Naive thymus-derived CD8-positive, alpha-beta T cell (primary cell): ENCODE results near the gene PLAGL1. TPM values are rescaled to one million over a fixed set of nuclear protein-coding genes. Genes with fewer than 3 reads are reported as not detected.
"Not testable (repeated sequence)": the region's sequence is repeated elsewhere in the genome, so short reads cannot be mapped to it uniquely, and the experiment has no call there.

ENCODE experiments used
- ATAC-seq, 2 donors: fragments of 150-1000 bp; cut with Tn5 transposase in 1 of 2; sonication (Bioruptor Pico), chemical (Tn5 transposase) in 1 of 2; 1 replicate in 1 of 2; 2 replicates in 1 of 2; pipeline ENCODE4 v1.10.0; 2021; ENCODE audit warnings: mild to moderate bottlenecking in 2 of 2, moderate library complexity in 2 of 2
- POLR2A ChIA-PET: fragments of 350-600 bp; sonication (Branson Sonifier 250); formaldehyde crosslinking; loops from one replicate; lab custom pipeline; 2021; ENCODE audit warnings: antibody characterized with exemption; lab: Charles Lee
- DNase-seq, 10 donors: peaks; one replicate each; pipeline versions ENCODE4 v3.0.0 to v3.0.0-alpha.2; 2020 to 2022
- H3K27ac Mint-ChIP-seq, 10 donors: one replicate each; pipeline ENCODE4 v1.8.0; 2020 to 2022; ENCODE audit warnings: mild to moderate bottlenecking in 10 of 10, mixed read lengths in 10 of 10, moderate library complexity in 4 of 10, inconsistent platforms in 1 of 10
- H3K27me3 Mint-ChIP-seq, 5 donors: one replicate each; pipeline ENCODE4 v1.8.0; 2021 to 2022; ENCODE audit warnings: mixed read lengths in 5 of 5
- H3K36me3 Mint-ChIP-seq, 3 donors: one replicate each; pipeline ENCODE4 v1.8.0; 2020 to 2022; ENCODE audit warnings: mixed read lengths in 3 of 3, mild to moderate bottlenecking in 2 of 3, inconsistent platforms in 1 of 3
- H3K4me1 Mint-ChIP-seq, 4 donors: one replicate each; pipeline ENCODE4 v1.8.0; 2021 to 2022; ENCODE audit warnings: mixed read lengths in 4 of 4
- H3K4me3 Mint-ChIP-seq, 10 donors: one replicate each; pipeline ENCODE4 v1.8.0; 2020 to 2022; ENCODE audit warnings: mild to moderate bottlenecking in 10 of 10, mixed read lengths in 10 of 10, moderate library complexity in 6 of 10, inconsistent platforms in 1 of 10
- H3K9me3 Mint-ChIP-seq, 9 donors: one replicate each; pipeline ENCODE4 v1.8.0; 2020 to 2022; ENCODE audit warnings: mixed read lengths in 9 of 9, mild to moderate bottlenecking in 3 of 9, inconsistent platforms in 1 of 9, moderate library complexity in 1 of 9
- polyA plus RNA-seq, 3 donors: library from polyadenylated mRNA; unstranded; fragments of 300-500 nt; fragmentation: Illumina TruSeq; gene quantifications; one replicate each; pipeline ENCODE4 v1.2.3, GENCODE V29; 2021
- total RNA-seq, 8 experiments: library from RNA in 2 of 8; stranded (reverse) in 2 of 8; gene quantifications; one replicate each; pipeline ENCODE4 v1.2.3 and lab custom pipeline; 2021 to 2026

PLAGL1 gene
- total and polyA plus RNA-seq, 5 experiments from 2014 or later, result 2.9 to 8.0 (median 4.9) TPM

DNA sequence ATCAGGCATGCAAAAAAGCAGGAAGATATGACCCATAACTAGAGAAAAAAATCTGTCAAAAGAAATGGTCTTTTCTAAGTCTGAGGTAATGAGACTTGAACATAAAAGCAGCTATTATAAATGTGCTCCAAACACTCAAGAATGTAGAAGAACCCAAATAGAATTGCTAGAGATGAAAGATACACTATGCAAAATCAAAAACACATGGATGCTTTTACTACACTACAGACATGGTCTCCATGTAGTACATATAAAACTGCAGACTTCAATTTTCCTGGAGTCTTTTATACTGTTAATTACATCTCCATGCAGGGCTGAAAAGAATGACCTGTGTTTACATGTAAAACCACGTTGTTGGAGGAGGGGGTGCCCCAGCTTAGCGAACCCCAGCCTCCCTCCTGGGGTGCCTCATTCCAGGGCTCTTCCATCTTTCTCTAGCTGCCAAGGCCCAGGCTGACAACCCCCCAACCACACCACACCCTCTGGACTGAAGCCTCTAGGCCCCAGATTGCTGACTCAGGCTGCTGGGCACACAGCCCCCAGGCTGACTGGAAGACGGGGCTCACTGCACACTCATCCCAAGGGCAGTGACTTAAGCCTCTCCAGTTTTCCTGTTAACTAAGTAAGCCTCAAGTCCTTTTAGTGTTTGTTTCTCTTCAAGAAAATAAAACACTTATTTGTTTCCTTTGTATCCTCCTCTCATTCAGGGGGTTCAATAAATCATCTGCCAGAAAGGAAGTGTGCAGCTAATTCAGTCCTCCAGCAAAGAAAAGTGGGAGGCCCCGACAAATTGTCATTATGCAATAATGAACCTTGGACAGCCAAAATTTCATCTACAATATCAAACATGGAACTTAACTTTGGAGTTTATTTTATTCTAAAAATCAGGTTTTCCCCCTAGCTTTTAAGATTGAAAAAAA is 26.0 kb upstream of the PLAGL1 start:
- Mint-ChIP-seq H3K4me3 (no peak overlapping the region), H3K27me3 (peaks cover 0 to 8% (median 0%) of the 10 kb centered on the region in 5 donors), H3K27ac (no peak overlapping the region), H3K9me3 (peaks cover 0 to 15% (median 4%) of the 10 kb centered on the region in 9 donors), H3K4me1 (peaks cover 10 to 20% (median 13%) of the 10 kb centered on the region in 4 donors), H3K36me3 (peaks cover 0 to 10% (median 8%) of the 10 kb centered on the region in 3 donors)
- POLR2A ChIA-PET, result interaction anchor here (0.6 to 0.7 kb wide), 2 partner anchors 29 to 287 kb away, joined by 3 to 4 read pairs; no protein-coding TSS in a partner anchor
- ATAC-seq (no peak), DNase-seq (no peak)

- ATAC-seq, result no peak
- Mint-ChIP-seq H3K9me3 (peaks cover 0 to 14% (median 4%) of the 10 kb centered on the region in 9 donors), H3K4me1 (peaks cover 0 to 2% (median 0%) of the 10 kb centered on the region in 4 donors), H3K27me3 (peaks cover 0 to 8% (median 0%) of the 10 kb centered on the region in 5 donors), H3K27ac (no peak overlapping the region), H3K4me3 (no peak overlapping the region), H3K36me3 (peaks cover 0 to 10% (median 8%) of the 10 kb centered on the region in 3 donors)
- no peak for DNase-seq
- POLR2A ChIA-PET, result no interaction called here
Measured at GRCh38 chr6:144029452-144029851, 21.4 kb upstream of the PLAGL1 start.

DNA sequence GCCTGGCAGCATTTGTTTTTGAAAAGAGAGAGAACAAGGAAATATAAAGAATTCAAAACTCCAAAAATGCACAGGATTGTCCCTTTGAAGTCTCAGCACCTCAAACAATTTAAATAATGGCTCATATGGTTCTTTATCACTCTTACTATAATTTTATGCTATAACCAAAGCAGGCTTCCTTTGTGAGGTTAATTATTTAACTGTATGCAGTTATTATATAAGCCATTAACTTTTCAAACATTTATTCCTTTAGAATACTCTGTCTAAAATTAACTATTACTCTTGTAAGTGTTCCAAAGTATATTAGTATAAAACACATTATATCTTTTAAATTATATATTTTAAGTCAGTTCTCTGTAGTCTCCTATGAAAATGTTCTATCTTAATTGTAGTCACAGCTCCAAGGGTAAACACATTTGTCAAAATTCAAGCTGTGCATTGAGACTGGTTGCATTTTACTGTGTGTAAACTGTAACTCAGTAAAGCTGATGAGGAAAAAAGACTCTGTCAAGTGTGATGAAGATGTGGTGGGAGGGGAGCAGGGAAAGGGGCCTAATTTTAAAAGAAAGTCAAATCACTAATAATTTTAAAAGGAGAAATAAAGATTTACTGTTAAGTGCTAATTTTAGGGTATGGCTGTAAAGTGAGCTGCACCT is 20.0 kb upstream of the PLAGL1 start:
- Mint-ChIP-seq H3K4me1 (no peaks in the 10 kb centered on the region), H3K27ac (peak overlapping the region in 1 of 10 donors; percentile 51), H3K36me3 (peaks cover 0 to 4% (median 2%) of the 10 kb centered on the region in 3 donors), H3K27me3 (peaks cover 0 to 6% (median 0%) of the 10 kb centered on the region in 5 donors), H3K9me3 (peaks cover 0 to 11% (median 0%) of the 10 kb centered on the region in 9 donors), H3K4me3 (no peak overlapping the region)
- POLR2A ChIA-PET, result interaction anchor here (0.9 kb wide), 1 partner anchor 36 kb away, joined by 4 read pairs; no protein-coding TSS in a partner anchor
- ATAC-seq, result no peak
- no peak for DNase-seq

DNA sequence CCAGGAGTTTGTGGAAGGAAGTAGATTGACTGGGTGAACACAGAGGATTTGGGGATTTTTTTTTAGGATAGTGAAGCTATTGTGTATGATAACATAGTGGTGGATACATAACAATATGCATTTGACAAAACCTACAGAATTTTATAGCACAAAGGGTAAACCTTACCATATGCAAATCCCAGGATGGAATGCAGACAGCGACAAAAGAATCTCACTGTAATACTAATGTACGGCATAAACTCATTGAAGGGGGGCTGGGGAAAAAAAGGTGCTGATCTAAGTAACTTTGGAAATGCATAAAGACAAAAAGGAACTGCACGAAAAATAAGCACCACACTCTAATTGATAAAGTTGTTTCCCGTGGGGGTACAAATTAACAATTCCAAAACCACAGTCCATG is 15.2 kb upstream of the PLAGL1 start:
- no peaks in the 10 kb centered on the region for H3K4me1 Mint-ChIP-seq
- H3K27ac Mint-ChIP-seq, result no peak overlapping the region
- no peaks in the 10 kb centered on the region for H3K36me3 Mint-ChIP-seq
- peaks cover 0 to 7% (median 0%) of the 10 kb centered on the region in 9 donors for H3K9me3 Mint-ChIP-seq
- H3K4me3 Mint-ChIP-seq, result no peak overlapping the region
- DNase-seq (no peak), ATAC-seq (no peak)
- H3K27me3 Mint-ChIP-seq, result no peaks in the 10 kb centered on the region
- POLR2A ChIA-PET, result no interaction called here

DNA sequence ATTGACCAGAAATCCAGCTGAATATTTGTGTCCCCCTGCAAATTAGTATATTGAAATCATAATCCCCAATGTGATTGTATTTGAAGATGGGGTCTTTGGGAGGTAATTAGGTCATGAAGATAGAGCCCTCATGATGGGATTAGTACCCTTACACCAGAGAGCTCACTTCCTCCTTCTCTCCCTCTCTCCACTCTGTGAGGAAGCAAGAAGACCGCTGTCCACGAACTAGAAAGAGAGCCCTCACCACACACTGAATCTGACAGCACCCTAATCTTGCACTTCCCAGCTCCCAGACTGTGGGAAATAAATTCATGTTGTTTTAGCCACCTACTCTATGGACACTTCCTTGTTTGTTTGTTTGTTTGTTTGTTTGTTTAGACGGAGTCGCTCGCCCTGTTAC is 11.9 kb upstream of the PLAGL1 start:
- Mint-ChIP-seq H3K9me3 (peaks cover 0 to 7% (median 0%) of the 10 kb centered on the region in 9 donors), H3K27ac (peak overlapping the region in 1 of 10 donors; percentile 37), H3K4me1 (no peaks in the 10 kb centered on the region), H3K27me3 (peaks cover 0 to 8% (median 1%) of the 10 kb centered on the region in 5 donors), H3K36me3 (no peaks in the 10 kb centered on the region), H3K4me3 (no peak overlapping the region)
- POLR2A ChIA-PET, result no interaction called here
- no peak for ATAC-seq
- no peak for DNase-seq

GRCh38 chr6:144017166-144018094 is 9.4 kb upstream of the PLAGL1 start:
- H3K27me3 Mint-ChIP-seq, result peaks cover 0 to 8% (median 2%) of the 10 kb centered on the region in 5 donors
- H3K27ac Mint-ChIP-seq, result no peak overlapping the region
- POLR2A ChIA-PET, result no interaction called here
- no peaks in the 10 kb centered on the region for H3K36me3 Mint-ChIP-seq
- DNase-seq, result no peak
- H3K4me1 Mint-ChIP-seq, result peaks cover 0 to 2% (median under 1%) of the 10 kb centered on the region in 4 donors
- no peak overlapping the region for H3K4me3 Mint-ChIP-seq
- ATAC-seq, result no peak
- no peaks in the 10 kb centered on the region for H3K9me3 Mint-ChIP-seq

- POLR2A ChIA-PET, result no interaction called here
- DNase-seq (peak; percentile 26 to 74 (median 51)), ATAC-seq (peak in 1 of 2 donors; percentile 35)
- peaks cover 6 to 21% (median 14%) of the 10 kb centered on the region in 5 donors for H3K27me3 Mint-ChIP-seq
- H3K27ac Mint-ChIP-seq, result no peak overlapping the region
- no peaks in the 10 kb centered on the region for H3K9me3 Mint-ChIP-seq
- no peak overlapping the region for H3K4me3 Mint-ChIP-seq
- H3K36me3 Mint-ChIP-seq, result no peaks in the 10 kb centered on the region
- H3K4me1 Mint-ChIP-seq, result peaks cover 0 to 4% (median 2%) of the 10 kb centered on the region in 4 donors
Measured at GRCh38 chr6:144013486-144013909, 5.4 kb upstream of the PLAGL1 start.

GRCh38 chr6:144012534-144012933 is 4.5 kb upstream of the PLAGL1 start:
- no peak overlapping the region for H3K4me3 Mint-ChIP-seq
- H3K27me3 Mint-ChIP-seq, result peaks cover 5 to 22% (median 10%) of the 10 kb centered on the region in 5 donors
- no peak overlapping the region for H3K27ac Mint-ChIP-seq
- no peak for ATAC-seq
- no peaks in the 10 kb centered on the region for H3K9me3 Mint-ChIP-seq
- no peak for DNase-seq
- peaks cover 0 to 4% (median 2%) of the 10 kb centered on the region in 4 donors for H3K4me1 Mint-ChIP-seq
- POLR2A ChIA-PET, result no interaction called here
- no peaks in the 10 kb centered on the region for H3K36me3 Mint-ChIP-seq

- ATAC-seq, POLR2A ChIA-PET, H3K4me1 Mint-ChIP-seq, H3K9me3 Mint-ChIP-seq, H3K36me3 Mint-ChIP-seq, DNase-seq: not testable (repeated sequence)
- Mint-ChIP-seq H3K27me3 (peaks cover 6 to 33% (median 14%) of the 10 kb centered on the region in 5 donors), H3K4me3 (peak overlapping the region in 2 of 10 donors; percentile 20 to 21), H3K27ac (peak overlapping the region in 1 of 10 donors; percentile 24)
Measured at GRCh38 chr6:144009628-144010027, 1.6 kb upstream of the PLAGL1 start.

DNA sequence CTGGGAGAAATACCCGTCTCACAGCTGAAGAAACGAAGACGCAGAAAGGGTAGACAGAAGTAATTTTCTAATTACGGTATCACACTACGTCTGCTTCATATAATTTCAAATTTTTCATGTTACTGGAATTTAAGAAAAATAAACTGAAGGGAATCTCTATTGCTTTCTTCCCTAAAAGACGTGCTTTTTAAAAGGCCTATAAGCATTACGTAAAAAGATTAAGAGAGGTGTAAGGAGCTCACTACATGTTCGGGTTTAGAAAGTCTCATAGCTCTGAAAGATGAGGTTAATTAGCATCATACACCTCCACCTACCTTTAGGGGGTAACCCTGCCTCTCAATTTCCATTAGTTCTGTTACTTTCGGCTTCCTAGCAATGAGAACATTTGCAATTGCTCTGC is 787 bp upstream of the PLAGL1 start:
- Mint-ChIP-seq H3K36me3 (no peaks in the 10 kb centered on the region), H3K4me1 (peaks cover 0 to 7% (median 5%) of the 10 kb centered on the region in 4 donors), H3K27ac (peak overlapping the region in 1 of 10 donors; percentile 70), H3K4me3 (peak overlapping the region; percentile 51 to 71 (median 62)), H3K9me3 (peaks cover 0 to under 1% (median 0%) of the 10 kb centered on the region in 9 donors), H3K27me3 (peaks cover 6 to 33% (median 16%) of the 10 kb centered on the region in 5 donors)
- DNase-seq, result no peak
- no peak for ATAC-seq
- POLR2A ChIA-PET, result interaction anchor here (1.1 kb wide), 1 partner anchor 433 kb away, joined by 4 read pairs; no protein-coding TSS in a partner anchor

DNA sequence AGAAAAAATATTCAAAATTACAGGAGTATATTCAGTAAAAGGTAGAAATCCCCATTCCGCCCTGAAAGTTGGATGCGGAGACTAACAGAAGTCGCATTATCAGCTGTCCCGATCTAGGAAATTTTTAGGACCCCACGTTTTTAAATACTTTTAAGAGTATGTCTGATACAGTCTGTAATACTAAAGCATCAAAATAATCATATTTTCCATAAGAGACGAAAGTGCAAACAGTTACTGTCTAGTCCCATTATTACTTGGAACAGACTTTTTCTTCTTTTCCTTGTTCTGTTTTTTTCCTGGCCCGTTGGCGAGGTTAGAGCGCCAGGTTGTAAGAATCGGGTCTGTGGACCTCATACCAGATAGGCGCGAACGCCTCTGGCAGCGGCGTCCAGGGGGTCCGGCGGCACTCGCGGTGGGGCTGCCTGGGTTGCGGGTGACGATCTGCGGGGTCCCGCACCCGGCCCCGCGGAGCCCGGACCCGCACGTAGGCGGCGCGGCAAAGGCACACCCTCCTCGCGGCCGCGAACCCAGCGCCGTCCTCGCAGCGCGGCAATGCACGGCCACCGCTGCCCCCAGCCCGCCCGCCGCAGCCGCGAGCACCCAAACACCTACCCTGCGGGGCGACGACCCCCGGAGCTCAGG is 460 bp downstream of the PLAGL1 start:
- peaks cover 0 to 5% (median 0%) of the 10 kb centered on the region in 9 donors for H3K9me3 Mint-ChIP-seq
- DNase-seq (peak in 1 of 10 donors; percentile 4), ATAC-seq (peak in 1 of 2 donors; percentile 63)
- H3K4me3 Mint-ChIP-seq, result peak overlapping the region; percentile 49 to 76 (median 69)
- H3K27ac Mint-ChIP-seq, result no peak overlapping the region
- POLR2A ChIA-PET, result interaction anchor here (1.1 kb wide), 1 partner anchor 432 kb away, joined by 4 read pairs; no protein-coding TSS in a partner anchor
- peaks cover 6 to 33% (median 16%) of the 10 kb centered on the region in 5 donors for H3K27me3 Mint-ChIP-seq
- H3K36me3 Mint-ChIP-seq, result peaks cover 0 to under 1% (median 0%) of the 10 kb centered on the region in 3 donors
- peaks cover 0 to 6% (median 4%) of the 10 kb centered on the region in 4 donors for H3K4me1 Mint-ChIP-seq
